Effector memory CD4-positive, alpha-beta T cell (primary cell): Measurements from ENCODE around the gene EHMT2.

ENCODE experiments used
- DNase-seq, 3 donors: peaks; one replicate each; pipeline ENCODE4 v3.0.0-alpha.2; 2020
- H3K27ac ChIP-seq: 2 replicates; pipeline ENCODE4 v1.7.0; 2013; ENCODE audit warnings: mild to moderate bottlenecking, low read length, moderate library complexity; ENCODE audit not compliant: insufficient read depth, poor library complexity, severe bottlenecking
- H3K27me3 ChIP-seq: replicated peaks from 2 replicates; pipeline ENCODE4 v1.7.0; 2013; ENCODE audit warnings: mild to moderate bottlenecking, low read length; ENCODE audit not compliant: insufficient read depth, control insufficient read depth, poor library complexity, severe bottlenecking
- H3K36me3 ChIP-seq: 2 replicates; pipeline ENCODE4 v1.7.0; 2013; ENCODE audit warnings: mild to moderate bottlenecking, low read length, moderate library complexity; ENCODE audit not compliant: control insufficient read depth, insufficient read depth
- H3K4me1 ChIP-seq: 2 replicates; pipeline ENCODE4 v1.7.0; 2013; ENCODE audit warnings: low read length, mild to moderate bottlenecking; ENCODE audit not compliant: control insufficient read depth, insufficient read depth, poor library complexity, severe bottlenecking
- H3K4me3 ChIP-seq: 2 replicates; pipeline ENCODE4 v1.7.0; 2013; ENCODE audit warnings: low read length, low read depth, mild to moderate bottlenecking; ENCODE audit not compliant: insufficient read depth, poor library complexity, severe bottlenecking
- H3K9me3 ChIP-seq: 2 replicates; pipeline ENCODE4 v1.7.0; 2013; ENCODE audit warnings: mild to moderate bottlenecking, low read length, moderate library complexity; ENCODE audit not compliant: control insufficient read depth

EHMT2 gene

DNA sequence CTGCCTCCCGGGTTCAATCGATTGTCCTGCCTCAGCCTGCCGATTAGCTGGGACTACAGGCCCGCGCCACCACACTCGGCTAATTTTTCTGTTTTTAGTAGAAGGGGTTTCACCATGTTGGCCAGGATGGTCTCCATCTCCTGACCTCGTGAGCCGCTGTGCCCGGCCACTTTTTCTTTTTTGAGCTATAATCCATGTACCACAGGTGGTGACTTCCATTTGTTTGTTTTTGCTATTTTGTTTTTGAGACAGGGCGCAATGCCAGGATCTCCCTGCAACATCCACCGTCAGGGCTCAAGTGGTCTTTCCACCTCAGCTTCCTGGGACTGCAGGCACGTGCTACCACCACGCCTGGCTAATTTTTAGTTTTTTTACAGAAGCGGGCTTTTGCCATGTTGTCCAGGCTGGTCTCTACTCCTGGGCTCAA, 61.4 kb downstream of the EHMT2 start:
- Histone ChIP-seq H3K36me3 (peaks cover 28% of the 10 kb centered on the region), H3K27ac (peak overlapping the region; percentile 99), H3K4me1 (peaks cover 26% of the 10 kb centered on the region), H3K4me3 (peak overlapping the region; percentile 89), H3K9me3 (no peaks in the 10 kb centered on the region), H3K27me3 (no peaks in the 10 kb centered on the region)
- no peak for DNase-seq

DNA sequence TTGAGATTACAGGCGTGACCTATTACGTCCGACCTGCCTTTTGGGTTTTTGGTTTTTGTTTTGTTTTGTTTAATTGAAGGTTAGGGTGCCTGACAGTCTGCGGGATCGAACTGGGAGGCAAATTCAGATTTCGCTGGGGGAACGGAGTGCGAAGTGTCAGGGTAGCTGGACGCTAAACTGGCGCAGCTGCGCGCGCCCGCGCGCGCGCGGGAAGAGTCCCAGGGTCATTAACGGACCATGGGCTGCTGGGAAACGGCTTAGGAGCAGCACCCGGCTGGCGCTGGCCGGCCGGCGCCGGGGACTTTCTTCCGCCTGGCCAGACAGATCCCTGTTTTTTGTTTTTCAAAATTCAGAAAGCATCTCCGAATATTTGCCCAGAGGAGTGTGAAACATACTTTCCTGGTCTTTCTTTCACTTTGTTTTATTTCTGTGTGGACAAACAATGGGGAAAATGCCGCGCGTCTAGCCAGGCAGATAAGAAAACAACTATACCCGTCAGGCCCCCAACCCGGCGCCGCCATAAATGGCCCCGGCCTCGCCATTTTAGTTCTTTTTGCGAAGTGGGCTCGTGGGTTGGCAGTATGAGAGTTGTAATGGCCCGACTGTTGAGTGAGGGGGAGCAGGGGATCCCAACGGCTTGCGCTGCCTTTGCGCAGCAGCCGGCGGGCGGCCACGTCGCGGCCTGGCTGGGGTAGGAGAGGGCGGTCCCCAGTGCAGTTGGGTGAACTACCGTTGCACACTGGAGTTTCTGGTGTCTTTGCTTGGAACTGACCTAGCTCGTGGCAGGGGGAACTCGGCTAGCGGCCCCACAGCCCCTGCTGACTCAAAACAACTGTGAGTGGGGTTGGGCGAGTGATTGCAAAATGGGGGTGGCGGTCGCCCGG, 62.9 kb downstream of the EHMT2 start:
- DNase-seq: peak; percentile 62 to 69 (median 66)
- H3K9me3 ChIP-seq: no peaks in the 10 kb centered on the region
- peak overlapping the region; percentile 99 for H3K27ac ChIP-seq
- H3K4me1 ChIP-seq: peaks cover 34% of the 10 kb centered on the region
- no peaks in the 10 kb centered on the region for H3K27me3 ChIP-seq
- peaks cover 13% of the 10 kb centered on the region for H3K36me3 ChIP-seq
- peak overlapping the region; percentile 89 for H3K4me3 ChIP-seq

DNA sequence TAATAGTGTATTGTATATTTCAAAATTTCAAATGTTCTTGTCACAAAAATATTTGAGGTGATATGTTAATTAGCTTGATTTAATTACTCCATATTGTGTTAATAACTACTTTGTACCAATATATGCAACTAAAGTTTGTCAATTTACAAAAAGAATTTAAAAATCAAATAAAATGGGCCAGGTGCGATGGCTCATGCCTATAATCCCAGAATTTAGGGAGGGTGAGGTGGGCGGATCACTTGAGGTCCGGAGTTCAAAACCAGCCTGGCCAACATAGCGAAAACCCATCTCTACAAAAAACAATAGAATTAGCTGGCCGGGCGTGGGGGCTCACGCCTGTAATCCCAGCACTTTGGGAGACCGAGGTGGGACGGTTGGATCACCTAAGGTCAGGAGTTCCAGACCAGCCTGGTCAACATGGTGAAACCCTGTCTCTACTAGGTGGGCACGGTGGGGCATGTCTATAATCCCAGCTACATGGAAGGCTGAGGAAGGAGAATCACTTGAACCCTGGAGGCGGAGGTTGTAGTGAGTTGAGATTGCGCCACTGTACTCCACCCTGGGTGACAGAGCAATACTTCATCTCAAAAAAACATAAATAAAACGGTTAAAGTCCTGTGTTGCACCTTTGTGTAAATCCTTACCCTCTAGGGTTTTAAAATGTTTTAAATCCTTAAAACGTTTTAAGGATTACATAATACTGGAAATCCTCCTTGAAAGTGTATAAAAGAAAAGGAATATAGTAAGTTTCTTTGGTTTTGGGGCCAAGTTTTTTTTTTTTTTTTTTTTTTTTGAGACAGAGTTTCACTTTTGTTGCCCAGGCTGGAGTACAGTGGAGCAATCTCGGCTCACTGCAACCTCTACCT, 65.9 kb downstream of the EHMT2 start:
- H3K36me3 ChIP-seq: no peaks in the 10 kb centered on the region
- peak overlapping the region; percentile 69 for H3K27ac ChIP-seq
- peaks cover 15% of the 10 kb centered on the region for H3K4me1 ChIP-seq
- no peaks in the 10 kb centered on the region for H3K27me3 ChIP-seq
- H3K9me3 ChIP-seq: no peaks in the 10 kb centered on the region
- peak overlapping the region; percentile 44 for H3K4me3 ChIP-seq
- no peak for DNase-seq

DNA sequence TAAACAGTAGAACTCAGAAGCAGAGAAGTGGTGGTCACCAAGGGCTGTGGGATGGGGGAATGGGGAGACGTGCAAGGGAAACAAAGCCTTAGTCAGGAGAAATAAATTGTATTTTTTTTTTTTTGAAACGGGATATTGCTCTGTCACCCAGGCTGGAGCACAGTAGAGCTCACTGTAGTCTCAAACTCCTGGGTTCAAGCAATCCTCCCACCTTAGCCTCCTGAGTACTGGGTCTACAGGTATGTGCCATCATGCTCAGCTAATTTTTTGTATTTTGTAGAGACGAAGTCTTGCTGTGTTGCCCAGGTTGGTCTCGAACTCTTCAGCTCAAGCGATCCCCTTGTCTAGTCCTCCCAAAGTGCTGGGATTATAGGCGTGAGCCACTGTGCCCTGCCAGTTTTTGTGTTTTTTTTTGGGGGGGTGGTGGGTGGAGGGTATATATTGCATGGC, 66.6 kb downstream of the EHMT2 start:
- peak overlapping the region; percentile 69 for H3K27ac ChIP-seq
- no peak for DNase-seq
- peaks cover 16% of the 10 kb centered on the region for H3K4me1 ChIP-seq

More for the DNA sequence above, 66.6 kb downstream of the EHMT2 start:
- no peaks in the 10 kb centered on the region for H3K9me3 ChIP-seq
- no peaks in the 10 kb centered on the region for H3K27me3 ChIP-seq
- peak overlapping the region; percentile 44 for H3K4me3 ChIP-seq
- H3K36me3 ChIP-seq: no peaks in the 10 kb centered on the region
